HTERT RPE-1 (cell line): ENCODE measurements around the gene PROC.
"Not testable (repeated sequence)": the region's sequence is repeated elsewhere in the genome, so short reads cannot be mapped to it uniquely, and the experiment has no call there.

Source experiments
- in situ Hi-C: fragments of 300-500 bp; cut with MboI; formaldehyde crosslinking; loops from 4 replicates; pipeline ENCODE4 v1.14.3; 2020; ENCODE audit warnings: low sequenced_read_pairs

PROC gene

GRCh38 chr2:127392828-127393578 is 25.2 kb upstream of the PROC start:
- in situ Hi-C loops = no loop called here

- in situ Hi-C loops = no loop called here
Measured at GRCh38 chr2:127394492-127394891, 23.7 kb upstream of the PROC start.

GRCh38 chr2:127397568-127398238 is 20.5 kb upstream of the PROC start:
- in situ Hi-C loops = no loop called here

- in situ Hi-C loops = no loop called here
Measured at GRCh38 chr2:127398239-127398590, 20.0 kb upstream of the PROC start.

GRCh38 chr2:127400533-127400896 is 17.7 kb upstream of the PROC start:
- in situ Hi-C loops = no loop called here

- in situ Hi-C loops = no loop called here
Measured at GRCh38 chr2:127400897-127401756, 17.1 kb upstream of the PROC start.

- in situ Hi-C loops = no loop called here
Measured at GRCh38 chr2:127401757-127402695, 16.2 kb upstream of the PROC start.

GRCh38 chr2:127403460-127403859 is 14.8 kb upstream of the PROC start:
- in situ Hi-C loops = no loop called here

- in situ Hi-C loops = no loop called here
Measured at GRCh38 chr2:127404466-127405254, 13.6 kb upstream of the PROC start.

GRCh38 chr2:127405255-127405610 is 13.0 kb upstream of the PROC start:
- in situ Hi-C loops = no loop called here

- in situ Hi-C loops = no loop called here
Measured at GRCh38 chr2:127406454-127406853, 11.8 kb upstream of the PROC start.

- in situ Hi-C loops = no loop called here
Measured at GRCh38 chr2:127407091-127407490, 11.1 kb upstream of the PROC start.

GRCh38 chr2:127407661-127408003 is 10.6 kb upstream of the PROC start:
- in situ Hi-C loops = no loop called here

GRCh38 chr2:127408004-127408806 is 10.0 kb upstream of the PROC start:
- in situ Hi-C loops = no loop called here

- in situ Hi-C loops = no loop called here
Measured at GRCh38 chr2:127408807-127409099, 9.5 kb upstream of the PROC start.

- in situ Hi-C loops = not testable (repeated sequence)
Measured at GRCh38 chr2:127409716-127410115, 8.5 kb upstream of the PROC start.

- in situ Hi-C loops = no loop called here
Measured at GRCh38 chr2:127410871-127411652, 7.2 kb upstream of the PROC start.

- in situ Hi-C loops = no loop called here
Measured at GRCh38 chr2:127411653-127412369, 6.4 kb upstream of the PROC start.
